HPDE6-E6E7 (cell line): ENCODE results near the gene VSIG8.

Source experiments
- DNase-seq: peaks from one replicate; pipeline ENCODE4 v3.0.0; 2011; ENCODE audit warnings: missing footprints; ENCODE audit errors: extremely low spot score

Gene VSIG8

DNA sequence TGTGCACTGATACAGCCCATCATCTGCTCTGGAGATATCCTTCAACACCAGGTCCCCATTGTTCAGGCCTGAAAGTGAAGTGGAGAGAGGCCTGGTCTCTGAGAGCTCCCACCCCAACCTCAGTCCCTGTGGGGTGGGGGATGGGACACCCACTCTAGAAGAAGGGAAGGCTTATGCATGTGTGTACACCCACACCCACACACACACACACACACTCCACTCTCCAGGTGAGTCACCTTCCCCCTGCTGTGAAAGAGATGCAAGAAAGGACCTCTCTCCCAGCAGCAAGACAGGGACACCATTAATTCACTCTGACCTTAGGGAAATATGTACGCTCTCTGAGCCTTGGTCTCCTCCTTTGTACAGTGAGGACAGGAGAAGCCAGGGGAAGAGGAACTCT, 5.9 kb downstream of the VSIG8 start:
- no peak for DNase-seq

DNA sequence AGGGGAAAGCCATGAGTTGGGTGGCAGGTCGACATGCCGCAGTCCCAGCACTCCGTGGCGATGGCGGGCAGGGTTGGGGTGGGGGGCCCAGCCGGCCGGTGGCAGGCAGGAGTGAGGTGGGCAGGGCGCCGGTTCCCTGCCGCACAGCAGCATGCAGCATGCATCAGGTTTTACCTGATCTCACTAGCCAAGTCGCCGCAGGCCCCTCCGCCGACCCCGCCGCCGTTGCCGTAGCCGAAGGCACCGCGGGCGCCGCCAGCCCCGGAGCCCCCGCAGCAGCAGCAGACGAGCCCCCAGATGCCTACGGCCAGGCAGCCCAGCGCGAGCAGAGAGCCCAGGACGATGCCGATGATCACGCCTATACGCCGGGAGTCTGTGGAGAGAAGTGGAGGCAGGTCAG, 6.7 kb downstream of the VSIG8 start:
- no peak for DNase-seq

- peak; percentile 62 for DNase-seq
Observed at GRCh38 chr1:159854693-159855192, 7.7 kb downstream of the VSIG8 start.

DNA sequence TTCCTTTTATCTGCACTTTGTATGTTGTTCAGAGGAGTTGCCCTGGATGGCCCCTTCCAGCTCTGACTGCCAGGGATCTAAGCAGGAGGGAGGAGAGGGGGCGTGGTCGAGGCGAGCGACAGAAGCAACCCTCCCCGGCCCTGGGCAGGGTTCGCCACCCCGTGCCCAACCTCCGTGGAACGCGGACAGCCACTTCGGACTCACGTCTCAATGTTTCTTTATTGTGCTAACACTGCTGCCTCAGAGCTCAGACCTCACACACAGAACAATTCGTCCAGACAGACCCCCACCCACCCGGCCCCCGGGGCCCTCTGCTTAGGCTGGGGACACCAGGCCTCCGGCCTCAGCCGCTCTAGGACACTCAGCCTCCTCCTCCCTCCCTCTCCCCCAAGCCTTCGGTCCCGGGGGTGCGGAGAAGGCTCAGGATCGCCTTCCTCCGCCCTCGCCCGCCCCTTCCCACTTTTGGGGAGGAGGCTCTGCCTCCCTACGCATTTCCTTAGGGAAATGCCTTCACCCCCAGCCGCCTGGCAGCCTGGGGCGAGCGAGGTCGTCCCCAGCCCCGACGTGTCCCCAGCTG, 8.3 kb downstream of the VSIG8 start:
- DNase-seq = no peak

DNA sequence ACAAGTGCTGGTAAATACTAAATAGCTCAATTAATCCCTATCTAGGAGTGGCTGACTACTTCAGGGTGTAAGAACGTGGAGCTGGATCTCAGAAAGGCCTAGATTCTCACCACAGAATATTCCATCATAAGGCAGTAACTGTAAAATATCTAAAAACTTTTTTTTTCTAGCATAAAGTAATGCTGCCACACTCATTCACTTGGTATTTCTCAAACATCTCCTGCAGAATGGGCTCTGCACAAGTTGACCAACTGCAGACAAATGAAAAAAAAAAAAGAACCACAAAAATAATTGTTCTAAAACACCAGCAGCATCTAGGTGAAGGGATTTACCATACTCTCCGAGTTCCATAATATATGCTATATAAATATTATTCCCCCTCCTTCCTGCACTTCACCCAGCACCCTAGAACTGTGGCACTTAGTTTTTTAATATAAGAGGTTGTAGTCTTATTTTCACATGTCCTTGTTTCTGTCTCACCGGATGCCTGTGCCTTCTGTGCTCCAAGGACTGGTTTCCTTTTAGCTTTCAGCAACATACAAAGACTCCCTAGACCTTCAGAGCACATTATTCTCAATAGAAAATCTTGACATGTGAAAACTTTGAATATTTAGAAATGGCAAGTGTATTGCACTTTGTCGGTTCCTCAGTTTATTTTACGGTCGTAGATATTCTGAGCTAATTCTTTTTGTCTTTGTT, 8.9 kb downstream of the VSIG8 start:
- DNase-seq = no peak

- DNase-seq = no peak
Observed at GRCh38 chr1:159851407-159851806, 11.1 kb downstream of the VSIG8 start.

GRCh38 chr1:159849626-159850366, 12.7 kb downstream of the VSIG8 start:
- no peak for DNase-seq

DNA sequence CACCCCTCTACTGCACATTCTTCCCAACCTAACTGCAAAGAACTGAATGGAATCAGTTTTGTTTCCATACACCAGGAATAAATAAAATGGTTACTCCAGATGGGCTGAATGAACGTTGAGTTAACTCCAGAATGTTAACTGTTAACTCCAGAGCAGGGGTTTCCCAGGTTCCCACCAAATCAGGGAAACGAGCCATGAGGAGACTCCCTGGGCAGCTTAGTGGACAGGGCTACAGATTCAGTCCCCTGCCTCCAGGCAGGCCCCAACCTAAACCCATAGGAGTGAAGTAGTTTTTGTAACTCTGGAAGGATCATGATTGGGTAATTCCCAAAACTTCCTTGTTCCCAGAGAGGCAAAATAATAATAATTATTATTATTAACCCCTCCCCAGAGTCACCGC, 14.1 kb downstream of the VSIG8 start:
- no peak for DNase-seq

DNA sequence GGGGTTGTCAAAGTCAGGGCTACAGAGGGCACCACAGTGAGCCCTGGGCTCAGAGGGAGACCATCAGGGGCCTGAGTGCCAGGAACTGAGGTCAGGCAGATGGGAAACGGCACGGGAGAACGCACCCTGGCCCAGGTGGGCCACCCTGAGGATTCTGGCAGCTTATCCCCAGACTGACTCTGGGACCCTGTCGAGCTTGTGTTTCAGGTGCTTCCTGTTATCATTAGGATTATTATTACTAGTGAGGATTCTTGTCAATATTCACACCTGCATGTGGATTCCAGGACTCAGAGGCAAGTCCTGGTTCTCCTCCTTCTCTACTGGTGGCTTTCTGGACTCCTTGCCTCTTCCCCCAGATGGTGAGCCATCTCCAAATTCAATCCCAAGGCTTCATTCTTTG, 15.2 kb downstream of the VSIG8 start:
- DNase-seq = no peak

- no peak for DNase-seq
Observed at GRCh38 chr1:159845751-159846629, 16.5 kb downstream of the VSIG8 start.

GRCh38 chr1:159843459-159843858, 19.0 kb downstream of the VSIG8 start:
- no peak for DNase-seq

- no peak for DNase-seq
Observed at GRCh38 chr1:159841749-159842148, 20.7 kb downstream of the VSIG8 start.

DNA sequence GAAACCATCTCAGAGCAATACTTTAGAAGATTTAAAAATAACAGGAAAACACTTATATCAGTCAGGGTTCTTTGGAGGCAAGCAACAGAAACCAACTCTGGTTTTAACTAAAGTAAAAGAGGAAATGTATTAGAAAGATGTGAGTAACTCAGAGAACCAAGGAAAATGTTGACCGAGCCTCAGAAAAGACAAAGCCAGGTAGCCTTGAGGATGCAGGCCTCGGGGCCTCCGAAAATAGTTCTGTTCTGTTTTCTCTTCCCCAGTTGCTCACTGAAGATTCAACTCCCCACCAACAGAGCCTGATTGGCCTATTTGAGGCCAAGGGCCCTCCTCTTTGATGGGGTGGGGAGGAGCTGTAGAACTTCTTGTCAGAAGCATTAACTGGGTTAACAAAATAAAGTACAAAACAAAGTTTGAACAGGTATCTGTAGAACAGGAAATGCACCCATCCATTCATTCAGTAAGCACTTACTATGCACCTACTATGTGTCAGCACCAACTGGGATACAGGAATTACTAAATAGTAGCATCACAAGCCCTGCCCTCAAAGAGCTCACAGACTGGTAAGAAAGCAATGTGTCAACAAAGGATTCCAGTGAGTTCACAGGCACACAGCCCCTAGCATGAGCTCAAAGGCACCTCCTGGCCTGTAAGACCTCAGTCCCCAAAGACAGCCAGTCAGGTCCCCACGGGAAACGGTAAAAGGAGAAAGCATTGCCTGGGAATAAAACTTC, 23.2 kb downstream of the VSIG8 start:
- no peak for DNase-seq

GRCh38 chr1:159838715-159839114, 23.7 kb downstream of the VSIG8 start:
- DNase-seq = no peak

DNA sequence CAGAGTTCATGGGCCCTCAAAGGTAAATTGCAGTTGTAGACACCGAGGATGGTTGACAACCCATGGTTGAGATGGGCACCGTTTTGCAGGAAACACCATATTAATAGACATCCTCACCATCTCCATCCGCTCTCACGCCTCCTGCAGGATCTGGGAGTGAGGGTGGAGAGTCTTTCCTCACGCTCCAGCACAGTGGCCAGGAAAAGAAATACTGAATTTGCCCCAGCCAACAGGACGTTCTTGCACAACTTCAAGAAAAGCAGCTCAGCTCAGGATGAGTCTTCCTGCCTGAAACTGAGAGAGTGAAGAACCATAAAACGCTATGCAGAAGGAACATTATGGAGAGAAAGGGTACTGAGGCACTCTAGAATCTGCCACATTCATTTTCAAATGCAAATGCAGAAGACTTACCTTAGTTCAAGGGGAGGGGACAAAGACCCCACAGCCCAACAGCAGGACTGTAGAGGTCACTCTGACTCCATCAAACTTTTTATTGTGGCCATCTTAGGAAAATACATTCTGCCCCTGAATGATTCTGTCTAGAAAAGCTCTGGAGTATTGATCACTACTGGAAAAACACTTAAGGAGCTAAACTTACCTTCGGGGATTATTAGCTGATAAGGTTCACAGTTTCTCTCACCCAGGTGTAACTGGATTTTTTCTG, 26.5 kb downstream of the VSIG8 start:
- no peak for DNase-seq

DNA sequence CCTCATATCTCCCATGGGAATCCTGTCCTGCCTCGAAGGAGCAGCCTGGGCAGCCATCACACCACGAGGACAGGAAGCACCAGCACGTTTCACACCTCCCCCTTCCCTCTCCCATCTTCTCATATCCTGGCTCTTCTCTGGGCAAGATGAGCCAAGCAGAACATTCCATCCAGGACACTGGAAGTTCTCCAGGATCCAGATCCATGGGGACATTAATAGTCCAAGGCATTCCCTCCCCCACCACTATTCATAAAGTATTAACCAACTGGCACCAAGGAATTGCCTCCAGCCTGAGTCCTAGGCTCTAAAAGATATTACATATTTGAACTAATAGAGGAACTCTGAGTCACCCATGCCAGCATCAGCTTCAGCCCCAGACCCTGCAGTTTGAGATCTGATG, 27.1 kb downstream of the VSIG8 start:
- no peak for DNase-seq

GRCh38 chr1:159832309-159832708, 30.1 kb downstream of the VSIG8 start:
- DNase-seq = no peak

DNA sequence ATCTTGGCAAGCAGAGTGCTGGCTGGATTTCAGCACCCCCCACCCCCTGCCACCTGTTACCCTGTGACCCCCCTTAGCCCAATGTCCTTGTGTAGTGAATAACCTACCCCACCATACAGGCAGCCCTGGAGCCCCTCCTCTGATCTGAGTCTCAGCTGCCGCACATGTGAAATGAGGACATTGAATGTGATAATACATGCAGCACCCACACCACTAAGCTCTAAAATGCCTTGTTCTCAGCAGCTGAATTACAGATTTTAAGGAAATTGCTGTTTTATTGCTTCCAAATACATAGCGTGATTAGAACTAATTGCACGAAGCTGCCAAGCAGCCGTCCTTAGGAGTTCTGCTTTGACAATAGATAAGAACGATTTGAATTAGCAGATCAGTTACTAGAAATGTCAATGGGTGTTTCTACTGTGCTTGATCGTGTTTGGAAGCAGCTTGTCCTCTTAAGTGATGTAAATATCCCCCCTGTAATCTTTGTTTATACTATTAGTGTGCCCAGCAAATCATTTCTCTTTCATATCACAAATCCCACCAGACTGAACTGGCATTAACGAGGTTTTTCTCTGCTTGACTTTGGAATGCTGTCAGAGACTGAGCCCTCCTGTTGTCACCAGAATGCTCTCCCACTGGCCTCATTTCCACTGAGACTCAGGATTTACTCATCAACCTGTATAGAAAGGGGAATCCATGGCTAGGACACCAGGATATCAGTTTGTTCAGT, 30.9 kb downstream of the VSIG8 start:
- no peak for DNase-seq

GRCh38 chr1:159830722-159831121, 31.7 kb downstream of the VSIG8 start:
- DNase-seq = no peak
